Activated naive CD4-positive, alpha-beta T cell treated with anti-CD3 and anti-CD28 coated beads, Interleukin-2, amount 50 U/mL, for 16 hours (primary cell): ENCODE measurements around the gene TREML1.
"Not testable (repeated sequence)": the region's sequence is repeated elsewhere in the genome, so short reads cannot be mapped to it uniquely, and the experiment has no call there.

Experiments used
- DNase-seq: peaks from one replicate; pipeline ENCODE4 v3.0.0-alpha.2; 2020

TREML1 gene

GRCh38 chr6:41135062-41135832 is 18.9 kb downstream of the TREML1 start:
- DNase-seq = no peak

- no peak for DNase-seq
Observed at GRCh38 chr6:41132254-41132653, 21.9 kb downstream of the TREML1 start.

GRCh38 chr6:41125282-41125681 is 28.9 kb downstream of the TREML1 start:
- no peak for DNase-seq

GRCh38 chr6:41122918-41123317 is 31.2 kb downstream of the TREML1 start:
- no peak for DNase-seq

GRCh38 chr6:41122373-41122772 is 31.8 kb downstream of the TREML1 start:
- DNase-seq = no peak

- DNase-seq = no peak
Observed at GRCh38 chr6:41120058-41120457, 34.1 kb downstream of the TREML1 start.

GRCh38 chr6:41119508-41119907 is 34.6 kb downstream of the TREML1 start:
- no peak for DNase-seq

- not testable (repeated sequence) for DNase-seq
Observed at GRCh38 chr6:41115027-41115426, 39.1 kb downstream of the TREML1 start.

GRCh38 chr6:41111017-41111416 is 43.1 kb downstream of the TREML1 start:
- DNase-seq = no peak

- no peak for DNase-seq
Observed at GRCh38 chr6:41103847-41104246, 50.3 kb downstream of the TREML1 start.

GRCh38 chr6:41100871-41101287 is 53.3 kb downstream of the TREML1 start:
- DNase-seq = peak; percentile 40
